ENCODE data around the gene NUP214. TPM values are rescaled to one million over a fixed set of nuclear protein-coding genes. Genes with fewer than 3 reads are reported as not detected.

The NUP214 gene
- total and polyA plus RNA-seq, 4 donors, result 23.5 to 60.7 (median 37.8) TPM

- WGBS, 2 donors, result 90 to 92% methylated on average over 7 of the region's 7 CpGs
- Histone ChIP-seq H3K27me3 (ENCODE audit: control insufficient read depth in 3 of 3, insufficient read depth in 3 of 3, low read length in 2 of 3) (no peaks in the 10 kb centered on the region), H3K9me3 (ENCODE audit: control insufficient read depth in 4 of 4, insufficient read depth in 3 of 4, low read length in 3 of 4) (no peaks in the 10 kb centered on the region), H3K36me3 (ENCODE audit: control insufficient read depth in 4 of 4, insufficient read depth in 4 of 4, low read length in 4 of 4) (peaks cover 0 to 6% (median 1%) of the 10 kb centered on the region in 4 donors), H3K4me1 (ENCODE audit: control insufficient read depth in 5 of 5, insufficient read depth in 5 of 5, low read length in 5 of 5) (peaks cover 0 to 4% (median 0%) of the 10 kb centered on the region in 5 donors), H3K27ac (ENCODE audit: low read depth in 1 of 2, low read length in 1 of 2) (no peak overlapping the region), H3K9ac (ENCODE audit: insufficient read depth in 1 of 2, low read length in 2 of 2) (no peak overlapping the region), H3K4me3 (no peak overlapping the region)
- no peak for DNase-seq
- TF ChIP-seq CTCF (IDR thresholded peaks at IDR 0.05; ENCODE audit: control extremely low read depth, extremely low read depth), result no peak
- ATAC-seq (ENCODE audit: insufficient read depth, low FRiP score), result no peak
These were observed 44.3 kb downstream of the NUP214 start for GRCh38 chr9:131169563-131170240.

- WGBS, 2 donors, result 96 to 98% methylated on average over 10 of the region's 10 CpGs
- DNase-seq, result no peak
- Histone ChIP-seq H3K27me3 (ENCODE audit: control insufficient read depth in 3 of 3, insufficient read depth in 3 of 3, low read length in 2 of 3) (no peaks in the 10 kb centered on the region), H3K9me3 (ENCODE audit: control insufficient read depth in 4 of 4, insufficient read depth in 3 of 4, low read length in 3 of 4) (no peaks in the 10 kb centered on the region), H3K9ac (ENCODE audit: insufficient read depth in 1 of 2, low read length in 2 of 2) (no peak overlapping the region), H3K4me1 (ENCODE audit: control insufficient read depth in 5 of 5, insufficient read depth in 5 of 5, low read length in 5 of 5) (peaks cover 0 to 4% (median 0%) of the 10 kb centered on the region in 5 donors), H3K36me3 (ENCODE audit: control insufficient read depth in 4 of 4, insufficient read depth in 4 of 4, low read length in 4 of 4) (peaks cover 0 to 25% (median 18%) of the 10 kb centered on the region in 4 donors), H3K27ac (ENCODE audit: low read depth in 1 of 2, low read length in 1 of 2) (no peak overlapping the region), H3K4me3 (no peak overlapping the region)
- no peak for ATAC-seq (ENCODE audit: insufficient read depth, low FRiP score)
- TF ChIP-seq CTCF (IDR thresholded peaks at IDR 0.05; ENCODE audit: control extremely low read depth, extremely low read depth), result no peak
These were observed 48.6 kb downstream of the NUP214 start for GRCh38 chr9:131173995-131174394.

DNA sequence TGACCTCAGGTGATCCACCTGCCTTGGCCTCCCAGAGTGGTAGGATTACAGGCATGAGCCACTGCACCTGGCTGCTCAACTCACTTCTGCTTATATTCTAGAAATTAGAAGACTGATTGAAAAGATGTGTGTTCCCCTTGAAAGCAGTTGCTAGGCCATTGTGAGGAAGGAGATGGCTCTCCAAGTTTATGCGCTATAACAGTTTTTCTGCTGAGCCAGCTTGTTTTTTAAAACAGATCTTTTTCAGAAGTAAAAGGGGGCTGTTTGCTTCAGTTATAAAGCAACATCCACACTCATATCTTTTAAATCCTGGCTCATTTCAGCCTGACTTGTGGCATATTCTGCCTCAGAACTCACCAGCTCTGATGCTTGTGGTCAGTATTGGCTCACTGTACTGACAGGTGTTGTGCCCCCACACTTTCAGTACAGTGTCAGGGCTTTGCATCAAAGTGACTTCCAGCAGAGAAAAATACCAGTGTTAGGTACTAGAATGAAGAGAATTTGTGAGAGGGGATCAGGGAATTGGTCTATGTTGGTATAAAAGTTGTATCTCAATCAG, 49.4 kb downstream of the NUP214 start:
- 97 to 100% methylated on average over 1 of the region's 1 CpG for WGBS, 2 donors

More for the DNA sequence above, 49.4 kb downstream of the NUP214 start:
- DNase-seq, result no peak
- H3K9ac ChIP-seq (ENCODE audit: insufficient read depth in 1 of 2, low read length in 2 of 2), result no peak overlapping the region
- no peaks in the 10 kb centered on the region for H3K9me3 ChIP-seq (ENCODE audit: control insufficient read depth in 4 of 4, insufficient read depth in 3 of 4, low read length in 3 of 4)
- H3K27me3 ChIP-seq (ENCODE audit: control insufficient read depth in 3 of 3, insufficient read depth in 3 of 3, low read length in 2 of 3), result no peaks in the 10 kb centered on the region
- ATAC-seq (ENCODE audit: insufficient read depth, low FRiP score), result no peak
- no peak overlapping the region for H3K27ac ChIP-seq (ENCODE audit: low read depth in 1 of 2, low read length in 1 of 2)
- peaks cover 0 to 4% (median 0%) of the 10 kb centered on the region in 5 donors for H3K4me1 ChIP-seq (ENCODE audit: control insufficient read depth in 5 of 5, insufficient read depth in 5 of 5, low read length in 5 of 5)
- H3K36me3 ChIP-seq (ENCODE audit: control insufficient read depth in 4 of 4, insufficient read depth in 4 of 4, low read length in 4 of 4), result peaks cover 4 to 28% (median 21%) of the 10 kb centered on the region in 4 donors
- TF ChIP-seq CTCF (IDR thresholded peaks at IDR 0.05; ENCODE audit: control extremely low read depth, extremely low read depth), result no peak
- no peak overlapping the region for H3K4me3 ChIP-seq

Data from lung (tissue), 12 donors.